Measurements from ENCODE around the gene SH2D1B. TPM values are rescaled to one million over a fixed set of nuclear protein-coding genes. Genes with fewer than 3 reads are reported as not detected.
"Not testable (repeated sequence)": the region's sequence is repeated elsewhere in the genome, so short reads cannot be mapped to it uniquely, and the experiment has no call there.

SH2D1B gene
- total RNA-seq, 1 experiment from 2014 or later, result not detected

GRCh38 chr1:162444903-162445302, 33.0 kb upstream of the SH2D1B start:
- CTCF ChIA-PET, result no interaction called here
- peaks cover 13% of the 10 kb centered on the region for H3K4me1 Mint-ChIP-seq (ENCODE audit: low read depth, unreplicated experiment)
- no peaks in the 10 kb centered on the region for H3K27me3 Mint-ChIP-seq (ENCODE audit: unreplicated experiment)
- no peaks in the 10 kb centered on the region for H3K36me3 Mint-ChIP-seq (ENCODE audit: insufficient read depth, unreplicated experiment)
- no peak for DNase-seq
- no peaks in the 10 kb centered on the region for H3K9me3 Mint-ChIP-seq (ENCODE audit: low read depth, unreplicated experiment)
- TF ChIP-seq, protein P1, sequence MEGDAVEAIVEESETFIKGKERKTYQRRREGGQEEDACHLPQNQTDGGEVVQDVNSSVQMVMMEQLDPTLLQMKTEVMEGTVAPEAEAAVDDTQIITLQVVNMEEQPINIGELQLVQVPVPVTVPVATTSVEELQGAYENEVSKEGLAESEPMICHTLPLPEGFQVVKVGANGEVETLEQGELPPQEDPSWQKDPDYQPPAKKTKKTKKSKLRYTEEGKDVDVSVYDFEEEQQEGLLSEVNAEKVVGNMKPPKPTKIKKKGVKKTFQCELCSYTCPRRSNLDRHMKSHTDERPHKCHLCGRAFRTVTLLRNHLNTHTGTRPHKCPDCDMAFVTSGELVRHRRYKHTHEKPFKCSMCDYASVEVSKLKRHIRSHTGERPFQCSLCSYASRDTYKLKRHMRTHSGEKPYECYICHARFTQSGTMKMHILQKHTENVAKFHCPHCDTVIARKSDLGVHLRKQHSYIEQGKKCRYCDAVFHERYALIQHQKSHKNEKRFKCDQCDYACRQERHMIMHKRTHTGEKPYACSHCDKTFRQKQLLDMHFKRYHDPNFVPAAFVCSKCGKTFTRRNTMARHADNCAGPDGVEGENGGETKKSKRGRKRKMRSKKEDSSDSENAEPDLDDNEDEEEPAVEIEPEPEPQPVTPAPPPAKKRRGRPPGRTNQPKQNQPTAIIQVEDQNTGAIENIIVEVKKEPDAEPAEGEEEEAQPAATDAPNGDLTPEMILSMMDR (IDR thresholded peaks at IDR 0.05; ENCODE audit: unreplicated experiment), result no peak
- no peak overlapping the region for H3K4me3 Mint-ChIP-seq (ENCODE audit: low read depth, unreplicated experiment)
- no TSS peak for BruUV-seq (replicated peaks)
- intact Hi-C loops (cut with micrococcal nuclease; ENCODE audit: unreplicated experiment), result no loop called here
- H3K27ac Mint-ChIP-seq (ENCODE audit: unreplicated experiment), result no peak overlapping the region

DNA sequence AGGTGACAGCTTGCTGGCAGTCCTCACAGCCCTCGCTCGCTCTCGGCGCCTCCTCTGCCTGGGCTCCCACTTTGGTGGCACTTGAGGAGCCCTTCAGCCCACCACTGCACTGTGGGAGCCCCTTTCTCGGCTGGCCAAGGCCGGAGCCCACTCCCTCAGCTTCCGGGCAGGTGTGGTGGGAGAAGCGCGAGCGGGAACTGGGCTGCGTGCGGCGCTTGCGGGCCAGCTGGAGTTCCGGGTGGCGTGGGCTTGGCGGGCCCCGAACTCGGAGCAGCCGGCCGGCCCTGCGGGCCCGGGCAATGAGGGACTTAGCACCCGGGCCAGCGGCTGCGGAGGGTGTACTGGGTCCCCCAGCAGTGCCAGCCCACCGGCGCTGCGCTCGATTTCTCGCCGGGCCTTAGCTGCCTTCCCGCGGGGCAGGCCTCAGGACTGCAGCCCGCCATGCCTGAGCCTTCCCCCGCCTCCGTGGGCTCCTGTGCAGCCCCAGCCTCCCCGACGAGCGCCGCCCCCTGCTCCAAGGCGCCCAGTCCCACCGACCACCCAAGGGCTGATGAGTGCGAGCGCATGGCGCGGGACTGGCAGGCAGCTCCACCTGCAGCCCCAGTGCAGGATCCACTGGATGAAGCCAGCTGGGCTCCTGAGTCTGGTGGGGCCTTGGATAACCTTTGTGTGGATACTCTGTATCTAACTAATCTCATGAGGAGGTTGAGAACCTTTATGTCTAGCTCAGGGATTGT, 21.2 kb upstream of the SH2D1B start:
- H3K27ac Mint-ChIP-seq (ENCODE audit: unreplicated experiment); DNase-seq; H3K4me3 Mint-ChIP-seq (ENCODE audit: low read depth, unreplicated experiment); BruUV-seq (replicated peaks); H3K9me3 Mint-ChIP-seq (ENCODE audit: low read depth, unreplicated experiment); intact Hi-C loops (cut with micrococcal nuclease; ENCODE audit: unreplicated experiment); H3K4me1 Mint-ChIP-seq (ENCODE audit: low read depth, unreplicated experiment); H3K36me3 Mint-ChIP-seq (ENCODE audit: insufficient read depth, unreplicated experiment); CTCF ChIA-PET; H3K27me3 Mint-ChIP-seq (ENCODE audit: unreplicated experiment): not testable (repeated sequence)

DNA sequence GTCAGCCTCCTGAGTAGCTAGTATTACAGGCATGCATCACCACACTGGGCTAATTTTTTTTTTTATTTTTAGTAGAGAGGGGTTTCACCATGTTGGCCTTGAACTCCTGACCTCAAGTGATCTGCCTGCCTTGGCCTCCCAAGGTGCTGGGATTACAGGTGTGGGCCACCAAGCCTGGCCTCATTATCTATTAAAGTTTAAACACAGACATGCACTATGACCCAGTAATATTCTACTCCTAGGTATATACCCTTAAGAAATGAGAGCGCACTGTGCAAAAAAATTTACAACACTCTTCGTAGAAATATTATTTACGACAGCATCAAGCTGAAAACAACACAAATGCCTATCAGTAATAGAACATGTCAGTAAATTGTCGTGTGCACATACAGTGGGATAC, 18.6 kb upstream of the SH2D1B start:
- BruUV-seq (replicated peaks), result no TSS peak
- no peaks in the 10 kb centered on the region for H3K9me3 Mint-ChIP-seq (ENCODE audit: low read depth, unreplicated experiment)

GRCh38 chr1:162422662-162423375, 10.9 kb upstream of the SH2D1B start:
- TF ChIP-seq, protein P1 (IDR thresholded peaks at IDR 0.05; ENCODE audit: unreplicated experiment), result no peak
- Mint-ChIP-seq H3K27ac (ENCODE audit: unreplicated experiment) (no peak overlapping the region), H3K27me3 (ENCODE audit: unreplicated experiment) (no peaks in the 10 kb centered on the region), H3K4me3 (ENCODE audit: low read depth, unreplicated experiment) (no peak overlapping the region), H3K4me1 (ENCODE audit: low read depth, unreplicated experiment) (peaks cover 48% of the 10 kb centered on the region), H3K9me3 (ENCODE audit: low read depth, unreplicated experiment) (peaks cover 16% of the 10 kb centered on the region), H3K36me3 (ENCODE audit: insufficient read depth, unreplicated experiment) (peaks cover 5% of the 10 kb centered on the region)
- DNase-seq, result no peak
- intact Hi-C loops (cut with micrococcal nuclease; ENCODE audit: unreplicated experiment), result loop anchor here (5.0 kb wide), 1 partner anchor 74 kb away; the partner anchor contains the start of gene UHMK1
- CTCF ChIA-PET, result no interaction called here
- no TSS peak for BruUV-seq (replicated peaks)

More for the DNA sequence above, 18.6 kb upstream of the SH2D1B start:
- H3K36me3 Mint-ChIP-seq (ENCODE audit: insufficient read depth, unreplicated experiment), result no peaks in the 10 kb centered on the region
- no peaks in the 10 kb centered on the region for H3K4me1 Mint-ChIP-seq (ENCODE audit: low read depth, unreplicated experiment)
- intact Hi-C loops (cut with micrococcal nuclease; ENCODE audit: unreplicated experiment), result no loop called here
- no peak for DNase-seq
- H3K27ac Mint-ChIP-seq (ENCODE audit: unreplicated experiment), result no peak overlapping the region
- H3K27me3 Mint-ChIP-seq (ENCODE audit: unreplicated experiment), result no peaks in the 10 kb centered on the region
- no peak overlapping the region for H3K4me3 Mint-ChIP-seq (ENCODE audit: low read depth, unreplicated experiment)
- CTCF ChIA-PET, result interaction anchor here (0.7 to 1.1 kb wide), 2 partner anchors 11 to 686 kb away, joined by 3 read pairs; no protein-coding TSS in a partner anchor
- TF ChIP-seq, protein P1 (IDR thresholded peaks at IDR 0.05; ENCODE audit: unreplicated experiment), result no peak

Measured in Calu3 (cell line).